NOMO-1 (cell line): Measurements from ENCODE around the gene CDK10.
A peak's percentile ranks its signal among the peaks of the same experiment; 100 is the strongest.
"Not testable (repeated sequence)": the region's sequence is repeated elsewhere in the genome, so short reads cannot be mapped to it uniquely, and the experiment has no call there.

Experiments
- DNase-seq, 2 experiments: peaks; one replicate each; lab custom pipeline; 2025; ENCODE audit not compliant: unreplicated experiment in 2 of 2; lab: John Stamatoyannopoulos, UW

The CDK10 gene

GRCh38 chr16:89695086-89695874 lies 8.8 kb downstream of the CDK10 start:
- no peak for DNase-seq

DNA sequence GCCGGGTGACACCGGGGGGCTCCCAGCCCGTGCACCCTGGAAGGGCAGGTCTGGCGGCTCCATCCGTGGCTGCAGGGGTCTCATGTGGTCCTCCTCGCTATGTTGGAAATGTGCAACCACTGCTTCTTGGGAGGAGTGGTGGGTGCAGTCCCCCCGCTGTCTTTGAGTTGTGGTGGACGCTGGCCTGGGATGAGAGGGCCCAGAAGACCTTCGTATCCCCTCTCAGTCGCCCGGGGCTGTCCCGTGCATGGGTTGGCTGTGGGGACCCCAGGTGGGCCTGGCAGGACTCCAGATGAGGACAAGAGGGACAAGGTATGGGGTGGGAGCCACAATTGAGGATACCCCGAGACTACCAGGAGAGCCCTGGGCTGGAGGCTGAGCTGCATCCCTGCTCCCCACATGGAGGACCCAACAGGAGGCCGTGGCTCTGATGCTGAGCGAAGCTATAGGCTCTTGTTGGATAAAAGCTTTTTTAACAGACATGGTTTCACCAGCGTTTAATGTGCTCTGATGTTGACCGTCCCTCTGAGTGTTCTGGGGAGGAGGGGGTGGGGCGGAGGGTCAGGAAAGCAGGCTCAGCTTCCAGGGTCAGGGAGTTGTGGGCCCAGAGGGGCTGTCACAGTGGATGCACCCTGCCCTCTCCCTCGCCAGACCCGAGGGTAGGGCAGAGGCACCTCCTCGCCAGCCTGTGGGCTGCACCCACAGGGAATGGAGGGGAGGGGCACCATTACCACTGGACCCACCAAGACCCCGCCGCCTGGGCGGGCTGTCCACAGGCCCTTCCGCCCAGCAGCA lies 9.6 kb downstream of the CDK10 start:
- DNase-seq = no peak

DNA sequence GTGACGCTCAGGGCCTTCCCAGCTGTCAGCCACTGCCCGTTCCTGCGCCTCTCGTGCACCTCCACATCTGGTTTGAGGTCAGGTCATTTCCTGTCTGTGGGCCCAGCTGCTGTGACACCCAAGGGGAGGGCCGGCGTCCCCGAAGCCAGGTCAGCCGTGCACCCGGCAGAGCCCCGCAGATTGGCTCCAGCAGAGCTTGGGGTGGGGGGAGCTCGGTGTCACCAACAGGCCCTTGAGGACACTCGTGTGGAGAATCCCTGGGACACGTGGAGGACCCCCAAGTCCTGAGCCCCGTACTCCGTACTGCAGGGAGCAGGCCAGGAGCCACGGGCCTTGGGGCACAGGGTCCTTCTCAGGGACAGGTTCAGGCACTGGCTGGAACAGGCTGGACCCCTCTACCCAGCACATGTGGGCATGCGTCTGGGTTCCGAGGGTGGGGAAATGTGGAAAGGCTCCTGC lies 10.2 kb downstream of the CDK10 start:
- DNase-seq = no peak

GRCh38 chr16:89697161-89697615 lies 10.7 kb downstream of the CDK10 start:
- no peak for DNase-seq

DNA sequence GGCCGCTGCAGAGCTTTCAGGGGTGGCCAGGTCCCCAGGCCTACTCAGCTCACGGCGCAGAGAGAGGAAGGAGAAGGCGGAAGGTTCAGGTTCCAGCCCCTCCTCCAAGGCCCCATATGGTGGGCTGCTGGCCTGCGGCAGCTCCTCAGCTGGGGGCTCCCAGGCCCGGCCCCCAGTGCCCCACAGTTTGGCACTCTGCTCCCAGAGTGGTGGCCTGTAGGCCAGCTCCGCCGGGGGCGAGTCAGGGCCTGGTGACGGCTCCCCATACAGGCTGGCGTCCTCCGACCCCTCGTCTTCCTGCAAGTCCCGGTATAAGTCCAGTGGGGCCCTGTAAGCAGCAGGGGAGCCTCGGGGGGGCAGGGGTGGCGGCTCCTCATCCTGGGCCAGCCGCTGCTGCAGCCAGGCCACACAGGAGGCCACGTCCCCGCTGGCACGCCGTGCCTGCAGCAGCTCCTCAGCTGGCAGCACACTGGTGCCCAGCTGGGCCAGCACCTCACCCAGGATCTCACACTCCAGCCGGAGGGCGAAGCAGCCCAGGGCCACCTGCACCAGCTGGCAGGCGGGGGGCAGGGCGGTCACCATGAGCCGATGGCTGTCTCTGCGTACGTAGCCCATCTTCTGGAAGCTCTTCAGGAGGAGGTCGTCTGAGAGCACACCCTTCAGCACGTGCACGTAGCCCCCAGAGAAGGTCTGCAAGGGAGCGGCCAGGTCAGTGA lies 11.3 kb downstream of the CDK10 start:
- DNase-seq = no peak

DNA sequence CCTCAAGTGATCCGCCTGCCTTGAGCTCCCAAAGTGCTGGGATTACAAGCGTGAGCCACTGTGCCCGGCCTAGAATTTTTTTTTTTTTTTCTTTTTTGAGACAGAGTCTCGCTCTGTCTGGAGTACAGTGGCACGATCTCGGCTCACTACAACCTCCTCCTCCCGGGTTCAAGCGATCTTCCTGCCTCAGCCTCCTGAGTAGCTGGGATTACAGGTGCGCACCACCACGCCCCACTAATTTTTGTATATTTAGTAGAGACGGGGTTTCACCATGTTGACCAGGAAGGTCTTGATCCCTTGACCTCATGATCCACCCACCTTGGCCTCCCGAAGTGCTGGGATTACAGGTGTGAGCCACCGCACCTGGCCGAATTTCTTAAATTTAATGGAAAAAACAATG lies 12.2 kb downstream of the CDK10 start:
- DNase-seq = not testable (repeated sequence)

GRCh38 chr16:89699629-89700099 lies 13.2 kb downstream of the CDK10 start:
- DNase-seq = not testable (repeated sequence)

DNA sequence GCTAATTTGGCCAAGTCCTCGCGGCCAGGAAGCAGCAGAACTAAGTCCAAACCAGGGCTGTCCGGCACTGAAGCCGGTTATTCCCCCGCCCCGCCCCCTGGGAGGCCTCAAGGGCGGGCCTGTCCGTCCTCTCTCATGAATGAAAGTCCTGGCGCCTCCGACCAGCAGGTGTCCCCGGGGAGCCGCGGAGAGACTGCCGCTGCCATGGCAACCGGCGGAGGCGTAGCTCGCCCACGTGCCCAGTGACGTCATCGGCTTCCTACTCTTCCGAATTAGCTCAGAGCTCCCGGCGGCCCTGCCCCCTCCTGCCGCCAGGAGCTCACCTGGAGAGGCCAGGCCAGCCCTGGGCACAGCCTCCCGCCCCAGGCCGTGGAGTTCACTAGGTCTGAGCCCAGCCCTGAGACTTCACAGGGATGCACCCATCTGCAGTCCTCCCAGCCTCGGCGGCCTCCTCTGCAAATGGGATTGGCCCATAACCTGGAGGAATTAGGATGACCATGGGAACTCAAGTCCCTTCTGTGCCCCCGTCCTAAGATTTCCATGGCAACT lies 13.7 kb downstream of the CDK10 start:
- peak; percentile 95 to 96 for DNase-seq

DNA sequence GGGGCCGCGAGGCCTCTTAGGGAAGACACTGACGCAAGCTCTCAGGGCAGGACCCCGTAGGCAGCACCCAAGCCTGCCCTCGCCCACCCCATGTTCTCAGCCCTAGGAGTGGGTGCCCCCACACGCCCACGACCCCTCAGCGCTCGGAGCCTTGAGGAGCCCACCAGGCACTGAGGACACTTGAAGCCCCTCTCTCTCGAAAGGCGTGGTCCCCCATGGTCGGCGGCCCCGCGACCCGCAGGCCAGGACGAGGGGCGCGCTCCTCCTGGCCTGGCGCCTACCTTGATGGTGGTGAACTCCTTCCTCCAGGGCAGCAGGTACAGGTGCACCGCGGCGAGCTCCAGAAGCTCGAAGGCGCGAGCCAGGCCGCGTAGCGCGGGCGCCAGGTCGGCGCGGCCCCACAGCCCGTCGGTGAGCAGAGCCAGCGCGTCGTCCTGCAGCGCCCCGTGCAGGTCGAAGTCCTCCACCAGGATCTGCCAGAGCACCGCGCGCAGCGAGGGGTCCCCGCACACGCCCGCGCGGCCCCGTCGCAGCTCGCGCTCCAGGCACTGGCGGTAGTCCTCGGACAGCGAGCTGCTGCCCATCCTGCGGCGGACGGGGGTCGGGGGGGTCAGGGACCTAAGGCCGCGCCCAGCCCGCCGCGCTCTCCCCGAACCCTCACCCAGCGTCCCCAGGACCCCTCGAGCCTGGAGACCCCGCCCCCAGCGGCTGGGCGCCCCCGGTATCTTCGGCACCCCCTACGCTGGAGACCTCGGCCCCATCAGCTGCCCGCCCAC lies 14.3 kb downstream of the CDK10 start:
- peak; percentile 36 to 45 for DNase-seq

- peak; percentile 88 to 93 for DNase-seq
These were observed 15.2 kb downstream of the CDK10 start, which contains the start of gene SPATA2L for GRCh38 chr16:89701425-89702406. SPATA2L (minus strand) TSS chr16:89701705; CDS start chr16:89701232, 473 bp downstream.

GRCh38 chr16:89704281-89704680 lies 17.8 kb downstream of the CDK10 start:
- no peak for DNase-seq

- no peak for DNase-seq
These were observed 18.5 kb downstream of the CDK10 start for GRCh38 chr16:89705006-89705405.

- DNase-seq = no peak
These were observed 20.2 kb downstream of the CDK10 start for GRCh38 chr16:89706518-89707260.

DNA sequence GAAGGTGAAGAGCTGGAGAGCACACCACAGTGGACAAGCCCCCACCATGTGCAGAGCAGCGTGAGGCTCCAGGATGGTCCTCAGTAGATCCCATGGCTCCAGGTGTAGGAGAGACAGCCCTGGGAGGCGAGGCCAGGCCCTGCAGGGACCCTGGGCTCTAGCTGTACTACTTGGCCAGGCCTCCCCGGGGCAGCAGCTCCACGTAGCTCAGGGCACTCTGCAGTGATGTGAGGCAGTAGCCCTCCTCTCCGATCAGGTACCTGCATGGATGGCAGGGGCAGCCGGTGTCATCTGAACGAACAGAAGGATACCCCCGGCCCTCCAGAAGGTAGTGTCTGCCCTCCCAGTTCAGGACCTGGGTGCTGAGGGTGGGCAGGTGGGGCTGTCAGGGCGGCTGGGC lies 21.2 kb downstream of the CDK10 start:
- DNase-seq = no peak

GRCh38 chr16:89708481-89708931 lies 22.0 kb downstream of the CDK10 start:
- no peak for DNase-seq

- DNase-seq = no peak
These were observed 22.7 kb downstream of the CDK10 start for GRCh38 chr16:89709166-89709565.

GRCh38 chr16:89709716-89710432 lies 23.4 kb downstream of the CDK10 start:
- no peak for DNase-seq
